Measurements from ENCODE around the gene PDSS2. TPM values are rescaled to one million over a fixed set of nuclear protein-coding genes. Genes with fewer than 3 reads are reported as not detected.

The PDSS2 gene
- 6.6 and 8.0 TPM in 2 replicates for total RNA-seq

GRCh38 chr6:107459283-107460082, at the start of gene PDSS2:
Gene PDSS2, minus strand, starts transcription at chr6:107459564. Its CDS starts 279 bp downstream, at chr6:107459285.

GRCh38 chr6:107489636-107490565, 30.5 kb upstream of the PDSS2 start, which contains the start of gene SOBP:
Gene SOBP, plus strand, starts transcription at chr6:107490117. Its CDS starts 500 bp downstream, at chr6:107490617.

GRCh38 chr6:107114926-107115694, 344.3 kb downstream of the PDSS2 start, which contains the start of gene BEND3:
Gene BEND3, minus strand, starts transcription at chr6:107115515. Its CDS starts 16,230 bp downstream, at chr6:107099285.

Other genes starting within 250 kb of the PDSS2 start
- gene SOBP, start 30.6 kb upstream of the PDSS2 start, total RNA-seq, result 0.05 and 0.27 TPM in 2 replicates